Endothelial cell of umbilical vein (primary cell): ENCODE data around the gene PRIMPOL. TPM values are rescaled to one million over a fixed set of nuclear protein-coding genes. Genes with fewer than 3 reads are reported as not detected.

Experiments used
- BruUV-seq: library from RNA; stranded (reverse); fragments of 400-500 nt; replicated peaks from 2 replicates; lab custom pipeline; 2021; lab: Mats Ljungman, UMichigan
- CTCF ChIA-PET: fragments of 300-600, 350-600 bp; sonication (Branson Sonifier 250); formaldehyde crosslinking; loops from one replicate; lab custom pipeline; 2021; ENCODE audit warnings: antibody characterized with exemption, inconsistent platforms; lab: Charles Lee
- POLR2A ChIA-PET: fragments of 300-600, 350-600 bp; sonication (Branson Sonifier 250); formaldehyde crosslinking; loops from one replicate; lab custom pipeline; 2021; ENCODE audit warnings: antibody characterized with exemption, inconsistent platforms; lab: Charles Lee
- DNase-seq: peaks from one replicate; pipeline ENCODE4 v3.0.0-alpha.2; 2011; ENCODE audit warnings: low read depth, low spot score
- FAIRE-seq: peaks from 2 replicates; lab custom pipeline; 2011; peaks lifted over from hg19 to GRCh38; lab: Jason Lieb, UNC
- H2AFZ ChIP-seq: 2 replicates; pipeline ENCODE4 v1.6.0; 2012; ENCODE audit warnings: low read depth, low read length, control low read depth, inconsistent platforms
- H3K27ac ChIP-seq: 2 replicates; pipeline ENCODE4 v1.5.1; 2011; ENCODE audit warnings: low read depth, mild to moderate bottlenecking, control low read depth, low read length, moderate library complexity; ENCODE audit not compliant: insufficient read depth
- H3K27me3 ChIP-seq, 2 experiments: 2 replicates each; pipeline versions ENCODE4 v1.6.0 to v1.6.1; 2011; ENCODE audit warnings: low read length in 2 of 2, mixed read lengths in 1 of 2; ENCODE audit not compliant: control insufficient read depth in 2 of 2, insufficient read depth in 2 of 2
- H3K36me3 ChIP-seq, 2 experiments: 2 replicates in 1 of 2; 3 replicates in 1 of 2; pipeline ENCODE4 v1.5.1; 2011; ENCODE audit warnings: low read length in 2 of 2, mild to moderate bottlenecking in 1 of 2, moderate library complexity in 1 of 2; ENCODE audit not compliant: control insufficient read depth in 2 of 2, insufficient read depth in 2 of 2; ENCODE audit errors: extremely low read depth in 1 of 2
- H3K4me1 ChIP-seq: 3 replicates; pipeline ENCODE4 v1.5.1; 2011; ENCODE audit warnings: mild to moderate bottlenecking, low read length; ENCODE audit not compliant: control insufficient read depth, insufficient read depth; ENCODE audit errors: extremely low read depth
- H3K4me2 ChIP-seq: 2 replicates; pipeline ENCODE4 v1.6.1; 2011; ENCODE audit warnings: low read length, control low read depth, mixed read lengths; ENCODE audit not compliant: insufficient read depth
- H3K4me3 ChIP-seq, 3 experiments: fragments of 200-600 bp in 1 of 3; sonication (generic), shearing (Covaris generic) in 1 of 3; replicated peaks in 1 of 3; 2 replicates each; pipeline ENCODE4 v1.5.1; 2011 to 2016; ENCODE audit warnings: control low read depth in 3 of 3, low read length in 3 of 3, mild to moderate bottlenecking in 2 of 3, inconsistent platforms in 1 of 3, low read depth in 1 of 3, moderate library complexity in 1 of 3; ENCODE audit not compliant: insufficient read depth in 1 of 3
- H3K79me2 ChIP-seq: 2 replicates; pipeline ENCODE4 v1.6.0; 2012; ENCODE audit warnings: low read length, inconsistent platforms; ENCODE audit not compliant: control insufficient read depth, insufficient read depth
- H3K9ac ChIP-seq: replicated peaks from 2 replicates; pipeline ENCODE3; 2011; ENCODE audit warnings: low read length, control low read depth; ENCODE audit not compliant: insufficient read depth; ENCODE audit errors: extremely low read depth
- H3K9me1 ChIP-seq: replicated peaks from 3 replicates; pipeline ENCODE4 v1.6.0; 2011; ENCODE audit warnings: mild to moderate bottlenecking, low read length; ENCODE audit not compliant: control insufficient read depth, insufficient read depth; ENCODE audit errors: extremely low read depth
- H3K9me3 ChIP-seq: replicated peaks from 2 replicates; pipeline ENCODE4 v1.5.1; 2012; ENCODE audit warnings: low read length, inconsistent platforms; ENCODE audit not compliant: control insufficient read depth, insufficient read depth
- H4K20me1 ChIP-seq: replicated peaks from 2 replicates; pipeline ENCODE3; 2011; ENCODE audit warnings: mild to moderate bottlenecking, low read length; ENCODE audit not compliant: control insufficient read depth, insufficient read depth; ENCODE audit errors: extremely low read depth
- CTCF ChIP-seq, 2 donors: IDR thresholded peaks; 1 replicate in 1 of 2; 2 replicates in 1 of 2; pipeline ENCODE4 v1.5.1; 2011; ENCODE audit warnings: low read length in 2 of 2, mild to moderate bottlenecking in 2 of 2, moderate library complexity in 2 of 2, control low read depth in 1 of 2, inconsistent platforms in 1 of 2, low read depth in 1 of 2; ENCODE audit not compliant: insufficient read depth in 1 of 2; ENCODE audit errors: extremely low read depth in 1 of 2
- EZH2 ChIP-seq: IDR thresholded peaks from 2 replicates; pipeline ENCODE4 v1.6.1; 2012; ENCODE audit warnings: borderline replicate concordance, low read depth, mild to moderate bottlenecking, moderate library complexity, low read length, inconsistent platforms; ENCODE audit not compliant: severe bottlenecking
- FOS ChIP-seq: IDR thresholded peaks from 2 replicates; pipeline ENCODE4 v1.6.1; 2011; ENCODE audit warnings: mild to moderate bottlenecking, low read length, moderate library complexity, borderline replicate concordance; ENCODE audit not compliant: insufficient read depth
- GATA2 ChIP-seq: IDR thresholded peaks from 2 replicates; pipeline ENCODE4 v1.7.0; 2011; ENCODE audit warnings: low read depth, mild to moderate bottlenecking, moderate library complexity, mixed read lengths, low read length; ENCODE audit not compliant: insufficient read length, insufficient read depth
- JUN ChIP-seq: IDR thresholded peaks from 2 replicates; pipeline ENCODE4 v1.6.1; 2011; ENCODE audit warnings: borderline replicate concordance, low read depth; ENCODE audit not compliant: insufficient read length, insufficient read depth
- MAX ChIP-seq: IDR thresholded peaks from 2 replicates; pipeline ENCODE4 v1.6.1; 2011; ENCODE audit not compliant: insufficient read depth, insufficient read length
- MYC ChIP-seq: IDR thresholded peaks from one replicate; pipeline ENCODE4 v1.6.1; 2011; ENCODE audit warnings: mild to moderate bottlenecking, low read depth, low read length
- POLR2A ChIP-seq: IDR thresholded peaks from 2 replicates; pipeline ENCODE4 v1.6.1; 2012; ENCODE audit warnings: low read depth, mild to moderate bottlenecking, control low read depth, low read length
- POLR2AphosphoS5 ChIP-seq: IDR thresholded peaks from 2 replicates; pipeline ENCODE4 v1.6.1; 2012; ENCODE audit warnings: low read depth, mild to moderate bottlenecking, control low read depth, low read length, moderate library complexity; ENCODE audit not compliant: insufficient read depth
- dilution Hi-C: fragments of 300-500 bp; cut with MboI; formaldehyde crosslinking; loops from one replicate; pipeline ENCODE4 v1.15.0; 2019; ENCODE audit warnings: low sequenced_read_pairs; ENCODE audit not compliant: extremely low pct_ligation_motif_present
- intact Hi-C: fragments of 100-400 bp; cut with micrococcal nuclease; formaldehyde crosslinking; loops from one replicate; pipeline ENCODE4 v1.10.0; 2022
- polyA plus RNA-seq, 4 experiments: library from polyadenylated mRNA; depleted of rRNA in 3 of 4; stranded (reverse) in 3 of 4; unstranded in 1 of 4; fragments of >200 nt; gene quantifications; 2 replicates each; pipeline versions ENCODE4 v1.2.1 to v1.2.3, GENCODE V29; 2011 to 2012; ENCODE audit warnings: missing spikeins in 1 of 4
- total RNA-seq: library from RNA; stranded (reverse); gene quantifications from 2 replicates; pipeline ENCODE4 v1.2.3, GENCODE V29; 2021

Gene PRIMPOL
- total and polyA plus RNA-seq, 2 donors (not counting 3 experiments of a cell fraction or from before 2014, with no cell fraction given), result 5.9 to 11.1 TPM

GRCh38 chr4:184655889-184656869, 6.6 kb downstream of the PRIMPOL start:
- Histone ChIP-seq H3K4me1 (no peaks in the 10 kb centered on the region), H3K27me3 (no peaks in the 10 kb centered on the region), H3K4me3 (no peak overlapping the region), H3K9ac (no peak overlapping the region), H3K9me1 (no peaks in the 10 kb centered on the region), H3K36me3 (no peaks in the 10 kb centered on the region), H3K4me2 (no peak overlapping the region), H3K27ac (no peak overlapping the region), H4K20me1 (no peaks in the 10 kb centered on the region), H2AFZ (no peak overlapping the region), H3K79me2 (no peaks in the 10 kb centered on the region), H3K9me3 (no peaks in the 10 kb centered on the region)
- intact Hi-C loops, result loop anchor here (10.0 kb wide), 1 partner anchor 349 kb away; no protein-coding TSS in a partner anchor
- no TSS peak for BruUV-seq
- TF ChIP-seq CTCF (IDR thresholded peaks at IDR 0.05; ENCODE audit: extremely low read depth in 1 of 2, insufficient read depth in 1 of 2, low read depth in 1 of 2, low read length in 2 of 2) (no peak), MYC (no peak), EZH2 (no peak), MAX (no peak), FOS (no peak), POLR2AphosphoS5 (no peak), GATA2 (no peak), POLR2A (no peak), JUN (no peak)
- CTCF ChIA-PET, result interaction anchor here (2.2 kb wide), 1 partner anchor 9 kb away, joined by 5 read pairs; no protein-coding TSS in a partner anchor
- POLR2A ChIA-PET, result interaction anchor here (0.7 kb wide), 1 partner anchor 1759 kb away, joined by 3 read pairs; no protein-coding TSS in a partner anchor
- DNase-seq (no peak), FAIRE-seq (no peak)
- dilution Hi-C loops, result no loop called here
